Activated T-helper 1 cell treated with anti-CD3 and anti-CD28 coated beads, Interleukin-12 subunit alpha, Interleukin-12 subunit beta, Interleukin-2, Interleukin-4 antibody, amounts not matched to agents 30 ng/mL and 10 ng/mL and 1 ng/mL, durations not matched to agents 14 hours and 24 hours and 36 hours (primary cell): ENCODE results near the gene NAV2. TPM values are rescaled to one million over a fixed set of nuclear protein-coding genes. Genes with fewer than 3 reads are reported as not detected.

Experiments
- DNase-seq: peaks from one replicate; pipeline ENCODE4 v3.0.0; 2021; ENCODE audit warnings: low spot score
- H3K27ac Mint-ChIP-seq: one replicate; pipeline ENCODE4 v1.8.0; 2021; ENCODE audit warnings: mild to moderate bottlenecking, mixed read lengths
- H3K27me3 Mint-ChIP-seq: one replicate; pipeline ENCODE4 v1.8.0; 2022; ENCODE audit warnings: mild to moderate bottlenecking, moderate library complexity, mixed read lengths; ENCODE audit not compliant: insufficient read depth
- H3K36me3 Mint-ChIP-seq: one replicate; pipeline ENCODE4 v1.8.0; 2021; ENCODE audit warnings: low read depth, mixed read lengths
- H3K4me1 Mint-ChIP-seq: one replicate; pipeline ENCODE4 v1.8.0; 2021; ENCODE audit warnings: low read depth, mixed read lengths
- H3K4me3 Mint-ChIP-seq: one replicate; pipeline ENCODE4 v1.8.0; 2021; ENCODE audit warnings: mild to moderate bottlenecking, moderate library complexity, mixed read lengths
- H3K9me3 Mint-ChIP-seq: one replicate; pipeline ENCODE4 v1.8.0; 2021; ENCODE audit warnings: mixed read lengths
- intact Hi-C: fragments of 100-400 bp; cut with micrococcal nuclease; formaldehyde crosslinking; loops from one replicate; pipeline ENCODE4 v1.15.1; 2024
- total RNA-seq: library from RNA; stranded (reverse); gene quantifications from 2 replicates; pipeline ENCODE4 v1.2.3, GENCODE V29; 2022

Gene NAV2
- total RNA-seq, 1 donor from 2014 or later, result 0.34 TPM

- H3K27me3 Mint-ChIP-seq, result peaks cover 14% of the 10 kb centered on the region
- H3K27ac Mint-ChIP-seq, result no peak overlapping the region
- H3K4me1 Mint-ChIP-seq, result peaks cover 10% of the 10 kb centered on the region
- intact Hi-C loops, result no loop called here
- H3K4me3 Mint-ChIP-seq, result no peak overlapping the region
- DNase-seq, result no peak
- no peaks in the 10 kb centered on the region for H3K36me3 Mint-ChIP-seq
- no peaks in the 10 kb centered on the region for H3K9me3 Mint-ChIP-seq
Observed at GRCh38 chr11:19728436-19728835, 15.8 kb downstream of the NAV2 start.

- H3K4me3 Mint-ChIP-seq, result no peak overlapping the region
- H3K4me1 Mint-ChIP-seq, result peaks cover 3% of the 10 kb centered on the region
- peaks cover 14% of the 10 kb centered on the region for H3K27me3 Mint-ChIP-seq
- H3K9me3 Mint-ChIP-seq, result no peaks in the 10 kb centered on the region
- no peak for DNase-seq
- intact Hi-C loops, result no loop called here
- no peak overlapping the region for H3K27ac Mint-ChIP-seq
- H3K36me3 Mint-ChIP-seq, result no peaks in the 10 kb centered on the region
Observed at GRCh38 chr11:19729141-19729540, 16.5 kb downstream of the NAV2 start.

GRCh38 chr11:19730373-19730772, 17.7 kb downstream of the NAV2 start:
- DNase-seq, result no peak
- Mint-ChIP-seq H3K4me3 (no peak overlapping the region), H3K9me3 (no peaks in the 10 kb centered on the region), H3K4me1 (no peaks in the 10 kb centered on the region), H3K36me3 (no peaks in the 10 kb centered on the region), H3K27me3 (peaks cover 11% of the 10 kb centered on the region), H3K27ac (no peak overlapping the region)
- intact Hi-C loops, result no loop called here

GRCh38 chr11:19734171-19734570, 21.5 kb downstream of the NAV2 start:
- no peaks in the 10 kb centered on the region for H3K4me1 Mint-ChIP-seq
- H3K9me3 Mint-ChIP-seq, result no peaks in the 10 kb centered on the region
- no peak for DNase-seq
- H3K4me3 Mint-ChIP-seq, result no peak overlapping the region
- no peaks in the 10 kb centered on the region for H3K36me3 Mint-ChIP-seq
- intact Hi-C loops, result no loop called here
- peaks cover 6% of the 10 kb centered on the region for H3K27me3 Mint-ChIP-seq
- no peak overlapping the region for H3K27ac Mint-ChIP-seq

GRCh38 chr11:19735157-19735908, 22.7 kb downstream of the NAV2 start:
- H3K27me3 Mint-ChIP-seq, result peaks cover 9% of the 10 kb centered on the region
- H3K27ac Mint-ChIP-seq, result no peak overlapping the region
- no peak for DNase-seq
- intact Hi-C loops, result no loop called here
- no peak overlapping the region for H3K4me3 Mint-ChIP-seq
- no peaks in the 10 kb centered on the region for H3K4me1 Mint-ChIP-seq
- no peaks in the 10 kb centered on the region for H3K36me3 Mint-ChIP-seq
- no peaks in the 10 kb centered on the region for H3K9me3 Mint-ChIP-seq

- intact Hi-C loops, result no loop called here
- Mint-ChIP-seq H3K9me3 (no peaks in the 10 kb centered on the region), H3K27ac (no peak overlapping the region), H3K36me3 (no peaks in the 10 kb centered on the region), H3K4me1 (no peaks in the 10 kb centered on the region), H3K4me3 (no peak overlapping the region), H3K27me3 (peaks cover 10% of the 10 kb centered on the region)
- DNase-seq, result no peak
Observed at GRCh38 chr11:19735909-19736498, 23.4 kb downstream of the NAV2 start.

GRCh38 chr11:19736831-19737230, 24.2 kb downstream of the NAV2 start:
- DNase-seq, result no peak
- peaks cover 10% of the 10 kb centered on the region for H3K27me3 Mint-ChIP-seq
- H3K9me3 Mint-ChIP-seq, result no peaks in the 10 kb centered on the region
- intact Hi-C loops, result no loop called here
- H3K36me3 Mint-ChIP-seq, result no peaks in the 10 kb centered on the region
- H3K4me1 Mint-ChIP-seq, result no peaks in the 10 kb centered on the region
- no peak overlapping the region for H3K4me3 Mint-ChIP-seq
- no peak overlapping the region for H3K27ac Mint-ChIP-seq

- intact Hi-C loops, result no loop called here
- Mint-ChIP-seq H3K4me1 (no peaks in the 10 kb centered on the region), H3K36me3 (no peaks in the 10 kb centered on the region), H3K9me3 (no peaks in the 10 kb centered on the region), H3K4me3 (no peak overlapping the region), H3K27me3 (peaks cover 10% of the 10 kb centered on the region), H3K27ac (no peak overlapping the region)
- no peak for DNase-seq
Observed at GRCh38 chr11:19737575-19737974, 24.9 kb downstream of the NAV2 start.

- Mint-ChIP-seq H3K27ac (no peak overlapping the region), H3K9me3 (no peaks in the 10 kb centered on the region), H3K4me3 (no peak overlapping the region), H3K36me3 (no peaks in the 10 kb centered on the region), H3K4me1 (no peaks in the 10 kb centered on the region), H3K27me3 (peaks cover 10% of the 10 kb centered on the region)
- intact Hi-C loops, result no loop called here
- no peak for DNase-seq
Observed at GRCh38 chr11:19738124-19738523, 25.5 kb downstream of the NAV2 start.

- H3K4me1 Mint-ChIP-seq, result no peaks in the 10 kb centered on the region
- intact Hi-C loops, result no loop called here
- H3K27me3 Mint-ChIP-seq, result peaks cover 10% of the 10 kb centered on the region
- no peaks in the 10 kb centered on the region for H3K9me3 Mint-ChIP-seq
- no peak overlapping the region for H3K27ac Mint-ChIP-seq
- H3K4me3 Mint-ChIP-seq, result no peak overlapping the region
- no peak for DNase-seq
- no peaks in the 10 kb centered on the region for H3K36me3 Mint-ChIP-seq
Observed at GRCh38 chr11:19739872-19740271, 27.2 kb downstream of the NAV2 start.

GRCh38 chr11:19740586-19740985, 27.9 kb downstream of the NAV2 start:
- DNase-seq, result no peak
- H3K9me3 Mint-ChIP-seq, result no peaks in the 10 kb centered on the region
- no peak overlapping the region for H3K27ac Mint-ChIP-seq
- no peaks in the 10 kb centered on the region for H3K36me3 Mint-ChIP-seq
- intact Hi-C loops, result no loop called here
- no peak overlapping the region for H3K4me3 Mint-ChIP-seq
- H3K27me3 Mint-ChIP-seq, result peaks cover 10% of the 10 kb centered on the region
- no peaks in the 10 kb centered on the region for H3K4me1 Mint-ChIP-seq

- Mint-ChIP-seq H3K9me3 (no peaks in the 10 kb centered on the region), H3K4me1 (no peaks in the 10 kb centered on the region), H3K27me3 (peaks cover 5% of the 10 kb centered on the region), H3K4me3 (no peak overlapping the region), H3K27ac (no peak overlapping the region), H3K36me3 (no peaks in the 10 kb centered on the region)
- intact Hi-C loops, result loop anchor here (1.0 kb wide), 3 partner anchors 178 to 671 kb away; no protein-coding TSS in a partner anchor
- peak; percentile 43 for DNase-seq
Observed at GRCh38 chr11:19742588-19743292, 30.1 kb downstream of the NAV2 start.

GRCh38 chr11:19743622-19744021, 31.0 kb downstream of the NAV2 start:
- no peaks in the 10 kb centered on the region for H3K4me1 Mint-ChIP-seq
- H3K36me3 Mint-ChIP-seq, result no peaks in the 10 kb centered on the region
- no peak overlapping the region for H3K4me3 Mint-ChIP-seq
- peaks cover 5% of the 10 kb centered on the region for H3K27me3 Mint-ChIP-seq
- no peak for DNase-seq
- no peaks in the 10 kb centered on the region for H3K9me3 Mint-ChIP-seq
- no peak overlapping the region for H3K27ac Mint-ChIP-seq
- intact Hi-C loops, result no loop called here
